ENCODE measurements around the gene CFAP20DC.

Gene CFAP20DC

GRCh38 chr3:58800032-58800431, 249.8 kb downstream of the CFAP20DC start:
- no peak overlapping the region for H3K4me3 ChIP-seq (replicated peaks; ENCODE audit: low read depth, low read length)
- DNase-seq (ENCODE audit: low read depth): no peak
- TF ChIP-seq CTCF (IDR thresholded peaks at IDR 0.05; ENCODE audit: low read length, missing control alignments): no peak

GRCh38 chr3:58799271-58799670, 250.6 kb downstream of the CFAP20DC start:
- TF ChIP-seq CTCF (IDR thresholded peaks at IDR 0.05; ENCODE audit: low read length, missing control alignments): no peak
- H3K4me3 ChIP-seq (replicated peaks; ENCODE audit: low read depth, low read length): no peak overlapping the region
- DNase-seq (ENCODE audit: low read depth): no peak

- TF ChIP-seq CTCF (IDR thresholded peaks at IDR 0.05; ENCODE audit: low read length, missing control alignments): no peak
- DNase-seq (ENCODE audit: low read depth): no peak
- no peak overlapping the region for H3K4me3 ChIP-seq (replicated peaks; ENCODE audit: low read depth, low read length)
These were observed 251.5 kb downstream of the CFAP20DC start for GRCh38 chr3:58798312-58798711.

- no peak for TF ChIP-seq CTCF (IDR thresholded peaks at IDR 0.05; ENCODE audit: low read length, missing control alignments)
- DNase-seq (ENCODE audit: low read depth): no peak
- H3K4me3 ChIP-seq (replicated peaks; ENCODE audit: low read depth, low read length): no peak overlapping the region
These were observed 255.1 kb downstream of the CFAP20DC start for GRCh38 chr3:58794750-58795149.

- no peak for DNase-seq (ENCODE audit: low read depth)
- H3K4me3 ChIP-seq (replicated peaks; ENCODE audit: low read depth, low read length): no peak overlapping the region
- no peak for TF ChIP-seq CTCF (IDR thresholded peaks at IDR 0.05; ENCODE audit: low read length, missing control alignments)
These were observed 255.9 kb downstream of the CFAP20DC start for GRCh38 chr3:58793938-58794337.

- TF ChIP-seq CTCF (IDR thresholded peaks at IDR 0.05; ENCODE audit: low read length, missing control alignments): no peak
- no peak for DNase-seq (ENCODE audit: low read depth)
- no peak overlapping the region for H3K4me3 ChIP-seq (replicated peaks; ENCODE audit: low read depth, low read length)
These were observed 256.8 kb downstream of the CFAP20DC start for GRCh38 chr3:58792921-58793451.

- no peak for DNase-seq (ENCODE audit: low read depth)
- no peak for TF ChIP-seq CTCF (IDR thresholded peaks at IDR 0.05; ENCODE audit: low read length, missing control alignments)
- no peak overlapping the region for H3K4me3 ChIP-seq (replicated peaks; ENCODE audit: low read depth, low read length)
These were observed 260.4 kb downstream of the CFAP20DC start for GRCh38 chr3:58789385-58789784.

Data from fibroblast of pulmonary artery (primary cell).